ENCODE results near the gene CHST3. TPM values are rescaled to one million over a fixed set of nuclear protein-coding genes. Genes with fewer than 3 reads are reported as not detected.
"Not testable (repeated sequence)": the region's sequence is repeated elsewhere in the genome, so short reads cannot be mapped to it uniquely, and the experiment has no call there.

The CHST3 gene
- total RNA-seq, 1 experiment from 2014 or later = 29.9 TPM

- peak; percentile 34 for DNase-seq (ENCODE audit: low spot score)
- in situ Hi-C loops (cut with HindIII; ENCODE audit: low sequenced_read_pairs) = no loop called here
Observed at GRCh38 chr10:71946700-71947099, 17.5 kb upstream of the CHST3 start.

GRCh38 chr10:71948496-71949067, 15.6 kb upstream of the CHST3 start:
- in situ Hi-C loops (cut with HindIII; ENCODE audit: low sequenced_read_pairs) = no loop called here
- no peak for DNase-seq (ENCODE audit: low spot score)

- DNase-seq (ENCODE audit: low spot score) = no peak
Observed at GRCh38 chr10:71950683-71951082, 13.5 kb upstream of the CHST3 start.

GRCh38 chr10:71952745-71953144, 11.4 kb upstream of the CHST3 start:
- DNase-seq (ENCODE audit: low spot score) = no peak
- in situ Hi-C loops (cut with HindIII; ENCODE audit: low sequenced_read_pairs) = no loop called here

More at GRCh38 chr10:71950683-71951082, 13.5 kb upstream of the CHST3 start:
- in situ Hi-C loops (cut with HindIII; ENCODE audit: low sequenced_read_pairs) = no loop called here

DNA sequence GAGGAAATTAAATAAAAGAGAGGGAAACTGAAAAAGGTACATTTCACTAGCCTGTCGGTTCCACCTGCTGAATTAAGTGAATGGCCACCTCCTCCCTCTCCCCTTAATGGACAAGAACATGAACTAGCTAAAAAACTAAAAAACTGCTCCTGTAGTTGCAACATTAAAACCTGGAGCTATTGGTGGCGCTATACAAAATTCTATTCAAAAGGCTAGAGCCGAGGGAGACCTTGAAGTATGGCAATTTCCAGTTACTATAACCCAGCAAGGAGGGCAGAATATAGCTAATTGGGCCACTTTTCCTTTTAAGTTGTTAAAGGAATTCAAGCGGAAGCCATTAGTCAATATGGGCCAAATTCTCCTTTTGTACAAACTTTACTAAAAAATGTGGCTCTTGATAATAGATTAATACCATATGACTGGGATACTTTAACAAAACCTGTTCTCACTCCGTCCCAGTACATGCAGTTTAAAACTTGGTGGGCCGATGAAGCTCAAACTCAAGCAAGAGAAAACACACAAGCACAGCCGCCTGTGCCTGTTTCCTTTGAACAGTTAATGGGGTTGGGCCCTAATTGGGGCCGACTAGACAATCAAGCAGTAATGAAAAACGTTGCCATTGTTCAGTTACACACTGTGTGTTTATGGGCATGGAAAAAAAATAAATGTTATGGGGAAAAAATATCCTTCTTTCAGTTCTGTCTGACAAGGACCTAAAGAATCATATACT, 6.5 kb upstream of the CHST3 start:
- in situ Hi-C loops (cut with HindIII; ENCODE audit: low sequenced_read_pairs) = no loop called here
- DNase-seq (ENCODE audit: low spot score) = no peak

DNA sequence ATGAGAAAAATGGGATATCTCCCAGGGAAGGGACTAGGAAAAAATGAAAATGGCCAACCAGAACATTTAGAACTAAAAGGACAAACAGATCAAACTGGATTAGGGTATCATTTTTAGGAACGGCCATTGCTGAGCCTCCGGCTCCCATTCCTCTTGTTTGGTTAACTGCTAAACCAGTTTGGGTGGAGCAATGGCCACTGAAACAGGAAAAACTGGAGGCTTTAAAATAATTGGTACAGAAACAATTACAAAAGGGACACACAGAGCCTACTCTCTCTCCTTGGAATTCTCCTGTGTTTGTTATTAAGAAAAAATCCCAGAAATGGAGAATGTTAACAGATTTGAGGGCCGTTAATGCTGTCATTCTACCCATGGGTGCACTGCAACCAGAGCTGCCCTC, 4.7 kb upstream of the CHST3 start:
- no peak for DNase-seq (ENCODE audit: low spot score)
- in situ Hi-C loops (cut with HindIII; ENCODE audit: low sequenced_read_pairs) = no loop called here

GRCh38 chr10:71961831-71962230, 2.4 kb upstream of the CHST3 start:
- in situ Hi-C loops (cut with HindIII; ENCODE audit: low sequenced_read_pairs) = no loop called here
- no peak for DNase-seq (ENCODE audit: low spot score)

DNA sequence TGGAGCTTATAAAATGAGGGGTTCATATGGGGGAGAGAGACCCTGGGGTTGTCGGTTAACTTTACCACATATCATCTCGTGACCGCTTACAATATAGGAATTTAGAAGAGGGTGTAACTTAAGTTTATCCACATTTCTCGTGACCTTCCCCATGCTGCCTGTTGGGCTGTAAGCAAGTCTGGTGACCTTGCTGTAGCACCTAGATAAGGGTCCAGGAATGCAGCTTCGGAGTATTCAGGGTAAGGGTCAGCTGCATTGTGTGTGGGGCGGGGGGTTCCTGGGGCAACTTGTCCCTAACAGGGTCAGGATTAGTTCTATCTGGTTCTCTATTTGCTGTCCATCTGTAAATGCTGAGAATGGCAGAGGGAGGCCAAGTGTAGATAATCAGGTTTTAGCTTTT, 1.3 kb upstream of the CHST3 start:
- DNase-seq (ENCODE audit: low spot score) = no peak
- in situ Hi-C loops (cut with HindIII; ENCODE audit: low sequenced_read_pairs) = no loop called here

GRCh38 chr10:71963351-71964097, 671 bp upstream of the CHST3 start:
- in situ Hi-C loops (cut with HindIII; ENCODE audit: low sequenced_read_pairs) = no loop called here

DNA sequence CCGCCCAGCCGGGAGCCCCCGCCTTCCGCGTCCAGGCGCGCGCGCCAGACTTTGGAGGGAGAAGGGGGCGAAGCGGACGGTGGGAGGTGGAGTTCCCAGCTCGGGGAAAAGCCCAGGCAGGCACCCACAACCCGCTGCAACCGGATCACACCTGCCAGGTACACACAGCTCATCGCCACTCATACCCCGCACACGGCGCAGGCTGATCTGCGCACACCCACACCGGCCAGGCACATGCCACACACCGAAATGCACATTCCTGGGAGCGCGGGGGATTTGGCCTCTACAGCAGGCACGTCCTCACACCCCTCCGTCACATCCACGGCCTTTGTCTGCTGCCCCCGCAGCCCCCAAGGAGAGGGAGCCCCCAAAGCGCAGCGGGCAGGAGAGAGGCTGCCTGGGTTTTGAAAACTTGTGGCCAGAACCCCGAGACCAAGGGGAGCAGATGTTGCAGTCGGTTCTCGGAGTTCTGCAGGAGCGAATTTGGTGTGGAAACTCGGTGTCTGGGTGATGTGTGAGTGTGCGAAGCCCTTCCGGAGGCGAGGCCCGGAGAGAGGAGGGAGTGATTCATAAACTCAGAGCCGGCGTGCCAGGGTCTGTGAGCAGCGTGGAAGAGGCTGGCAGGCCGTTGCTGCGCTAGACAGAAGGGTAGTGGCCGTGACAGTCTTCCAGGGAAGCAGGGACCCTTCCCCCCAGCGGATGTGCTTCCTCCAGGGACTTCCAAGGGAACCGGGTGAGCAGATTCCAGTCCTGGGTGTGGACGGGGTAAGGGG, 734 bp downstream of the CHST3 start:
- no peak for DNase-seq (ENCODE audit: low spot score)
- in situ Hi-C loops (cut with HindIII; ENCODE audit: low sequenced_read_pairs) = no loop called here

More at GRCh38 chr10:71963351-71964097, 671 bp upstream of the CHST3 start:
- no peak for DNase-seq (ENCODE audit: low spot score)

GRCh38 chr10:71965623-71966022, 1.4 kb downstream of the CHST3 start:
- no peak for DNase-seq (ENCODE audit: low spot score)
- in situ Hi-C loops (cut with HindIII; ENCODE audit: low sequenced_read_pairs) = no loop called here

- in situ Hi-C loops (cut with HindIII; ENCODE audit: low sequenced_read_pairs) = no loop called here
- no peak for DNase-seq (ENCODE audit: low spot score)
Observed at GRCh38 chr10:71966046-71967004, 2.1 kb downstream of the CHST3 start.

DNA sequence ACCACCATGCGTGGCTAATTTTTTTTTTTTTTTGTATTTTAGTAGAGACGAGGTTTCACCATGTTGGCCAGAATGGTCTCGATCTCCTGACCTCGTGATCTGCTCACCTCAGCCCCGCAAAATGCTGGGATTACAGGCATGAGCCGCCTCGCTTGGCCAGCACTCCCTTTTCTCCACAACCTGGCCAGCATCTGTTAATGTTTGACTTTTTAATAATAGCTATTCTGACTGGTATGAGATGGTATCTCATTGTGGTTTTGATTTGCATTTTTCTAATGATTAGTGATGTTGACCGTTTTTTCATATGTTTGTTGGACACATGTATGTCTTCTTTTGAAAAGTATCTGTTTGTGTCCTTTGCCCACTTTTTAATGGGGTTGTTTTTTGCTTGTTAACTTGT, 3.8 kb downstream of the CHST3 start:
- DNase-seq (ENCODE audit: low spot score); in situ Hi-C loops (cut with HindIII; ENCODE audit: low sequenced_read_pairs): not testable (repeated sequence)

GRCh38 chr10:71968553-71969474, 4.6 kb downstream of the CHST3 start:
- in situ Hi-C loops (cut with HindIII; ENCODE audit: low sequenced_read_pairs) = no loop called here
- no peak for DNase-seq (ENCODE audit: low spot score)

GRCh38 chr10:71969929-71970328, 5.7 kb downstream of the CHST3 start:
- DNase-seq (ENCODE audit: low spot score) = no peak
- in situ Hi-C loops (cut with HindIII; ENCODE audit: low sequenced_read_pairs) = no loop called here

GRCh38 chr10:71970331-71970730, 6.1 kb downstream of the CHST3 start:
- no peak for DNase-seq (ENCODE audit: low spot score)
- in situ Hi-C loops (cut with HindIII; ENCODE audit: low sequenced_read_pairs) = no loop called here

DNA sequence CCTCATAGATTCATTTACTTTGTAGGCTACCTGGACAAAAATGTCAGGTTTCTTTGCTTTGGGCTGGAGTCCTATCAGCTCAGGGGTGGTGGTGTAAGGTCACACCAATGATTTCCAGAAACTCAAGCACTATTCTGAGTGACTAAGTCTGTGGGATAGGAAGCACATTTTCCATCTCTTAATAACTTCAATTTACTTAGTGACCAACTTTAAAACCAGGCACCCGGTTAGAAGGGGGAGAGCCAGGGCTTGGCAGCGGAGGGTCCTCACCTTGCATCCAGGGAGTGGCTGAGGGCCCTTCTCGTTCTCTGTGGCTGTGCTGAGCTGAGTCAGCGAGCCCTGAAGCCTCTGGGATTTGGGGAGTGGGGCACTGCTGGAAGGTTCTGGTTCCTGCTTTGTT, 6.7 kb downstream of the CHST3 start:
- DNase-seq (ENCODE audit: low spot score) = no peak

DNA sequence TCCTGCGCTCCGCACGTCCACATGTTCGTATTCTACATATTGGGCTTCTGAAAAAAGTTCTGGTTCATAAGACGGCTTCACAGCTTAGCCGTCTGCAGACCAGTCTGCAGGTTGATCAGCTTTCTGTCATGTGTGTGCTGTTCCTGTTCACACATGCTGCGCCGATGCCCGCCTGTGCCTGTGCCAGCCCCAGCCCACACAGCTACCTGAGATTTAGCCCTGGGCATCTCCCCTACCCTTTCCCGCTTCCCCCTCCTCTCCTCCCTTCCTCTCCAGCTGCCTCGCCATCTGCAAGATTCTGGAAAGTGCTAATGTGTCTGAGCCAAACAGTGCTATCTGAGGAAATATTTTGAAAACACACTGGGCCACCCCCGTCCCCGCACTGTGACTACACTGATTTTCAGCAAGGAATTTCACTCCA, 7.1 kb downstream of the CHST3 start:
- in situ Hi-C loops (cut with HindIII; ENCODE audit: low sequenced_read_pairs) = no loop called here
- DNase-seq (ENCODE audit: low spot score) = no peak

More for the DNA sequence above, 6.7 kb downstream of the CHST3 start:
- in situ Hi-C loops (cut with HindIII; ENCODE audit: low sequenced_read_pairs) = no loop called here

All from G401 (cell line).